PC-3 (cell line): ENCODE measurements around the gene SLC2A2. TPM values are rescaled to one million over a fixed set of nuclear protein-coding genes. Genes with fewer than 3 reads are reported as not detected.

Source experiments
- ATAC-seq: fragments of 200-7000 bp; cut with Tn5 transposase; 2 replicates; pipeline ENCODE4 v1.9.1; 2020; ENCODE audit warnings: mild to moderate bottlenecking, moderate library complexity
- BruUV-seq: library from RNA; stranded (reverse); fragments of 400-500 nt; replicated peaks from 2 replicates; lab custom pipeline; 2021; lab: Mats Ljungman, UMichigan
- CTCF ChIA-PET: fragments of 300-600 bp; sonication (Branson Sonifier 250); formaldehyde crosslinking; loops from one replicate; lab custom pipeline; 2022; ENCODE audit warnings: antibody characterized with exemption; lab: Charles Lee
- POLR2A ChIA-PET: fragments of 300-600 bp; sonication (Branson Sonifier 250); formaldehyde crosslinking; loops from one replicate; lab custom pipeline; 2022; ENCODE audit warnings: antibody characterized with exemption; ENCODE audit not compliant: unreplicated experiment; lab: Charles Lee
- DNase-seq: peaks from one replicate; pipeline ENCODE4 v3.0.0-alpha.2; 2015
- H2AFZ ChIP-seq: fragments of 300-600 bp; sonication (generic); 2 replicates; pipeline ENCODE4 v1.6.0; 2016; ENCODE audit warnings: antibody characterized with exemption, low read length
- H3F3A ChIP-seq: fragments of 300-600 bp; sonication (generic); one replicate; pipeline ENCODE4 v1.6.0; 2017; ENCODE audit warnings: antibody characterized with exemption, low read length, control low read depth, mild to moderate bottlenecking; ENCODE audit not compliant: unreplicated experiment
- H3K27ac ChIP-seq: fragments of 300-600 bp; sonication (generic); 2 replicates; pipeline ENCODE4 v1.5.1; 2016; ENCODE audit warnings: mild to moderate bottlenecking, low read length
- H3K27me3 ChIP-seq: fragments of 300-600 bp; sonication (generic); 2 replicates; pipeline ENCODE4 v1.6.1; 2016; ENCODE audit warnings: low read length, mixed read lengths
- H3K36me3 ChIP-seq: fragments of 300-600 bp; sonication (generic); 2 replicates; pipeline ENCODE4 v1.6.1; 2016; ENCODE audit warnings: low read depth, mixed run types, low read length, mixed read lengths
- H3K4me1 ChIP-seq: fragments of 300-600 bp; sonication (generic); 2 replicates; pipeline ENCODE4 v1.5.1; 2016; ENCODE audit warnings: low read length; ENCODE audit not compliant: insufficient read depth
- H3K4me2 ChIP-seq: fragments of 300-600 bp; sonication (generic); 2 replicates; pipeline ENCODE4 v1.6.0; 2016; ENCODE audit warnings: low read length
- H3K4me3 ChIP-seq: fragments of 300-600 bp; sonication (generic); 2 replicates; pipeline ENCODE4 v1.5.1; 2016; ENCODE audit warnings: mild to moderate bottlenecking, low read length, mixed read lengths
- H3K79me2 ChIP-seq: fragments of 300-600 bp; sonication (generic); 2 replicates; pipeline ENCODE4 v1.6.1; 2017; ENCODE audit warnings: low read length, mixed read lengths
- H3K9ac ChIP-seq: fragments of 300-600 bp; sonication (generic); 2 replicates; pipeline ENCODE4 v1.6.0; 2016; ENCODE audit warnings: mild to moderate bottlenecking, low read length
- H3K9me2 ChIP-seq: fragments of 300-600 bp; sonication (generic); replicated peaks from 2 replicates; pipeline ENCODE4 v1.6.1; 2016; ENCODE audit warnings: mixed run types, low read length, mixed read lengths
- H3K9me3 ChIP-seq: fragments of 300-600 bp; sonication (generic); 2 replicates; pipeline ENCODE4 v1.6.1; 2016; ENCODE audit warnings: low read length, mixed read lengths
- H4K20me1 ChIP-seq: fragments of 300-600 bp; sonication (generic); 2 replicates; pipeline ENCODE4 v1.6.1; 2016; ENCODE audit warnings: low read length, mixed read lengths
- CTCF ChIP-seq: fragments of 300-600 bp; sonication (generic); conservative IDR thresholded peaks from 2 replicates; pipeline ENCODE4 v1.5.1; 2017; ENCODE audit warnings: antibody characterized with exemption, low read depth, mild to moderate bottlenecking, low read length
- EZH2 ChIP-seq: fragments of 300-600 bp; sonication (generic); IDR thresholded peaks from one replicate; pipeline ENCODE4 v1.6.1; 2017; ENCODE audit warnings: antibody characterized with exemption, mild to moderate bottlenecking, low read length; ENCODE audit not compliant: unreplicated experiment
- EZH2phosphoT487 ChIP-seq: fragments of 300-600 bp; sonication (generic); IDR thresholded peaks from 2 replicates; pipeline ENCODE4 v1.6.1; 2018; ENCODE audit warnings: mild to moderate bottlenecking, antibody characterized with exemption, low read length, borderline replicate concordance
- intact Hi-C: fragments of 100-400 bp; cut with micrococcal nuclease; formaldehyde crosslinking; loops from 2 replicates; pipeline ENCODE4 v1.9.0; 2023
- total RNA-seq: library from RNA; depleted of rRNA; stranded (reverse); fragments of >200 nt; gene quantifications from 2 replicates; pipeline ENCODE4 v1.2.3, GENCODE V29; 2014

Gene SLC2A2
- total RNA-seq, 1 experiment from 2014 or later, result not detected

- Histone ChIP-seq H3K27ac (no peak overlapping the region), H3K27me3 (no peaks in the 10 kb centered on the region), H3K4me2 (no peak overlapping the region), H3K4me3 (no peak overlapping the region), H3K9me2 (no peaks in the 10 kb centered on the region), H3K4me1 (no peaks in the 10 kb centered on the region), H4K20me1 (no peaks in the 10 kb centered on the region), H2AFZ (no peak overlapping the region), H3K9me3 (no peaks in the 10 kb centered on the region), H3K36me3 (no peaks in the 10 kb centered on the region), H3F3A (no peaks in the 10 kb centered on the region), H3K79me2 (no peaks in the 10 kb centered on the region), H3K9ac (no peak overlapping the region)
- ChIA-PET CTCF (interaction anchor here (0.6 to 1.2 kb wide), 7 partner anchors 81 to 814 kb away, joined by 3 to 11 read pairs (median 3); partner anchors contain the start of gene RPL22L1), POLR2A (no interaction called here)
- BruUV-seq, result no TSS peak
- peak; percentile 55 for ATAC-seq
- intact Hi-C loops, result loop anchor here (1.0 to 10.0 kb wide), 9 partner anchors 41 to 870 kb away; partner anchors contain the start of gene TNIK
- TF ChIP-seq CTCF (peak; percentile 91), EZH2phosphoT487 (no peak)
- peak; percentile 74 for DNase-seq
Measured at GRCh38 chr3:170961616-170962400, 64.7 kb downstream of the SLC2A2 start.

DNA sequence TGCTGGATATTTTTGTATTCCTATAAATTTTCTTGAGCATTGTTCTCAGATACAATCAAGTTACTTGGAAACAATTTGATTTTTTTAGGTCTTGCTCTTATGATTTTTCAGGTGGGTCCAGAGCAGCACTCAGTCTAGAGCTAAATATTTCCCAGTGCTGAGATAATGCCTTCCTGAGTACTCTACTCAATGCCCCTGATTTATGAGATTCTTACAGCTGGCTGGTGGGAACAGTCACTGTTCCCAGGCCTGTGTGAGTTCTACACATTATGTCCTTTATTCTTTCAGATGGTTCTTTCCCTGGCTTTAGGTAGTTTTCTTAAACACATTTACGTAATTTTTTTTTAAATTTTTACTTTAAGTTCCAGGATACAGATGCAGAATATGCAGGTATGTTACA is 67.1 kb downstream of the SLC2A2 start:
- no peaks in the 10 kb centered on the region for H3K27me3 ChIP-seq
- H2AFZ ChIP-seq, result no peak overlapping the region
- H3K9me3 ChIP-seq, result no peaks in the 10 kb centered on the region
- no TSS peak for BruUV-seq
- no peaks in the 10 kb centered on the region for H3K36me3 ChIP-seq
- H3K4me1 ChIP-seq, result no peaks in the 10 kb centered on the region
- H3K4me2 ChIP-seq, result no peak overlapping the region
- H3F3A ChIP-seq, result no peaks in the 10 kb centered on the region
- H3K79me2 ChIP-seq, result no peaks in the 10 kb centered on the region
- intact Hi-C loops, result no loop called here
- DNase-seq (no peak), ATAC-seq (no peak)
- CTCF ChIA-PET, result no interaction called here
- H3K4me3 ChIP-seq, result no peak overlapping the region
- H3K9me2 ChIP-seq, result no peaks in the 10 kb centered on the region
- no peaks in the 10 kb centered on the region for H4K20me1 ChIP-seq
- H3K9ac ChIP-seq, result no peak overlapping the region
- no peak for TF ChIP-seq CTCF
- TF ChIP-seq EZH2phosphoT487, result no peak
- TF ChIP-seq EZH2, result no peak
- POLR2A ChIA-PET, result no interaction called here
- no peak overlapping the region for H3K27ac ChIP-seq

DNA sequence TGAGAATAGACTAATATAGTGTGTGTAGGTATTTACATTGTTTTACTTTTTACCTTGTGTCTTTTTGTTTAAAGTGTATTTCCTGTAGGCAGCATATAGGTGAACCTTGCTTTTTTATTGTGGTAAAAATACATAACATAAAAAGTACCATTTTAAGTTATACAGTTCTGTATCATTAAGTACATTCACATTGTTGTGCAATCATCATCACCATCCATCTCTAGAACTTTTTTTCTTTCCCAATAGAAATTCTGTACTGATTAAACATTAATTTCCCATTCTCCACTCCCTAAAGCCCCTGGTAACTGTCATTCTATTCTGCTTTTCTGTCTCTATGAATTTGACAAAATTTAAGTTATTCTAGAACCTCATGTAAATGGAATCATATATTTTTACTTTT is 69.9 kb downstream of the SLC2A2 start:
- Histone ChIP-seq H3K9me2 (no peaks in the 10 kb centered on the region), H2AFZ (no peak overlapping the region), H3F3A (no peaks in the 10 kb centered on the region), H3K79me2 (no peaks in the 10 kb centered on the region), H3K4me3 (no peak overlapping the region), H3K9me3 (no peaks in the 10 kb centered on the region), H3K4me2 (no peak overlapping the region), H3K4me1 (no peaks in the 10 kb centered on the region), H4K20me1 (no peaks in the 10 kb centered on the region), H3K9ac (no peak overlapping the region), H3K36me3 (no peaks in the 10 kb centered on the region), H3K27me3 (no peaks in the 10 kb centered on the region), H3K27ac (no peak overlapping the region)
- intact Hi-C loops, result no loop called here
- DNase-seq (no peak), ATAC-seq (no peak)
- POLR2A ChIA-PET, result no interaction called here
- CTCF ChIA-PET, result interaction anchor here (0.6 kb wide), 1 partner anchor 606 kb away, joined by 4 read pairs; no protein-coding TSS in a partner anchor
- TF ChIP-seq EZH2phosphoT487 (no peak), CTCF (no peak), EZH2 (no peak)
- no TSS peak for BruUV-seq
